Stimulated activated CD4-positive, alpha-beta T cell treated with anti-CD3 and anti-CD28 coated beads, Interleukin-2, amount 100 ng/mL, for 48 hours (primary cell): ENCODE measurements around the gene USP2.

ENCODE experiments used
- DNase-seq, 2 donors: peaks; one replicate each; pipeline ENCODE4 v3.0.0-alpha.2; 2020

USP2 gene

DNA sequence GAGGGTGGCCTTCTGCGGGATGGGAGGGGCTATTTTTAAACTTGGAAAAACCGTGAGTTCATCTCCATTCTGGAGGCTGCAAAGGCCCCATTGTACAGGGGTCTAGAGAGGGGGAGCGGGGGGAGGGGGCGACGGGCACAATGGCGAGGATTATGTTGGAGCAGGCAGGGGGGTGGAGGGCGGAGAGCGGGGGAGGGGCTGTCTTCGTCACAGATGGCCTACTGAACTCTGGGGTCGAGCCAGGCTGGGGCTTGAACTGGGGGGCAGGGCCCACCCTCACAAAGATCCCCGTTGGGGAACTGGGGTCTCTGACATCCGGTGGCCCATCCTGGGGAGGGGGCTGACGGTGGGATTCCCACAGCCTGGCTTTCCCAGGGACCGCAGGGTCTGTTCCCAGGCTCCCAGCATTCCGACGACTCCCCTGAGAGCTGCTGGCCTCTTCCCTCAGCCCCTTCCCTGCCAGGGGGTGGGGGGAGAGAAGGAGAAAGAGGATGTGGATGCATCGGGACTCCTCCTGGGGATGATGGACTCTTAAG lies 61.2 kb downstream of the USP2 start:
- no peak for DNase-seq

DNA sequence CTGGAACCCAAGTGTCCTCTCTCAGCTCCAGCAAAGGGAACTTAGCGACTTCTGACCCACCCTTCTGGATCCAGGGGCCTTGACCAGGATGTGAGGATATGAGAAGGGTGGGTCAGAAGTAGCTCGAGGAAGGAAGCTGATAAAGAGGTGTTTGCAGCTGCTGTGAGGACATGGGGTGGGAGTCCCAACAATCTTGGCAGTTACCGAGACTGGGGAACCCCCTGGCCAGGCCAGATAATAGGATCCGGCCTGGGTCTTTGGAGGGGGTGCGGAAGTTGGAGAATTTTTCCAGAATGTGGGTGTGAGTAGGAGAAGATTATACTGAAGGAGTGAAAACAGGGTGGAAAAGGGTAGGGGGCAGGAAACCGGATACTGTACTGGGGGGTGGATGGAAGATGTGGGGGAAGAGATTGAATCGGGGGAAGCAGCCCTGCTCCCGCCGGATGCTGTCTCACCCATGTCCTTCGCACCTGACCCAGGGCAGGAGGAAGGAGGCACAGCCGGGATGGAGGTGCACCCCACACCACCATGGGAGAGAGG lies 61.7 kb downstream of the USP2 start:
- DNase-seq, result no peak

- no peak for DNase-seq
These were observed 62.3 kb downstream of the USP2 start for GRCh38 chr11:119319136-119319699.

GRCh38 chr11:119318240-119319135 lies 63.0 kb downstream of the USP2 start:
- no peak for DNase-seq

- DNase-seq, result no peak
These were observed 63.8 kb downstream of the USP2 start for GRCh38 chr11:119317592-119318239.

DNA sequence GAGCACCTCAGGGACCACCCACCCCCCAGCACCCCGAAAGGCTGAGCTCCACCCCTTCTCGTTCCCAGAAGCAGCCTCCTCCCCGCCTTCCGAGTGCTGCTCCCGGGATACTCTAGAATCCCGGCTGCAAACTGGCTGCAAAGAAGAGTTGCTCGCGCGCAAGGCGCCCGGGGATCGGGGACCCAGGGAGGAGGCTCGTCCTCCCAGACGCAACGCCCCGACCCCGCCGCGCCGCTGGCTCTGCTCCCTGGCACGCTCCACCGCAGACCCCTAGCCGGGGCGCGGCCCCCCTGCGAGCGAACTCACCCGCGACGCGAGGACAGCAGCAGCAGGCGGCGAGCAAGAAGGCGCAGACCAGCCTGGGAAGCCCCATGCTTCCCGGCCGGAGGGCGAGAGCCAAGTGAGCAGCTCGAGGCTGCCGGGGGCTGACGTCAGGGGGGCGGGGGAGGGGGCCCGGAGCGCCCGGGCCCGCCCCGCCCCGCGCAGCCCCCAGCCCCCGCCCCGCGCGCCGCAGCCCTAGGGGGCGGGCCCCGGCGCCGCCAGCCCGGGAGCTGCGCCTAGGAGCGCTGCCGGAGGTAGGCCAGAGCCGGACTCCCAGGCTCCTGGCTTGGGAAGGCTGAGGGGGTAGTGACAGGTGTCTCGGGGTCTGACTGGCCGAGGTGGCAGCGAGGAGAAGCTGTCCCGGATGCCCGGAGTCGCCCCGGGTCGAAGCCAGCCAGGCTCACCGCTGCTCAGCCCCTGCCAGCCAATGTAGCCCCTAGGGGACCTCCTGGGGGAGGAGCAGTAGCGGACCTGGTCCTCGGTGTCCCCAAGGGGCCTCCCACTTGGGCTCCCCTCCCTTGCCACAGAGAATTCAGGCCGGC lies 64.5 kb downstream of the USP2 start, which contains the start of gene MCAM:
TSS of gene MCAM (minus strand) at position 402 of the 863 bp plus-strand sequence. CDS start at position 373, 29 bp downstream.
- DNase-seq, result no peak

DNA sequence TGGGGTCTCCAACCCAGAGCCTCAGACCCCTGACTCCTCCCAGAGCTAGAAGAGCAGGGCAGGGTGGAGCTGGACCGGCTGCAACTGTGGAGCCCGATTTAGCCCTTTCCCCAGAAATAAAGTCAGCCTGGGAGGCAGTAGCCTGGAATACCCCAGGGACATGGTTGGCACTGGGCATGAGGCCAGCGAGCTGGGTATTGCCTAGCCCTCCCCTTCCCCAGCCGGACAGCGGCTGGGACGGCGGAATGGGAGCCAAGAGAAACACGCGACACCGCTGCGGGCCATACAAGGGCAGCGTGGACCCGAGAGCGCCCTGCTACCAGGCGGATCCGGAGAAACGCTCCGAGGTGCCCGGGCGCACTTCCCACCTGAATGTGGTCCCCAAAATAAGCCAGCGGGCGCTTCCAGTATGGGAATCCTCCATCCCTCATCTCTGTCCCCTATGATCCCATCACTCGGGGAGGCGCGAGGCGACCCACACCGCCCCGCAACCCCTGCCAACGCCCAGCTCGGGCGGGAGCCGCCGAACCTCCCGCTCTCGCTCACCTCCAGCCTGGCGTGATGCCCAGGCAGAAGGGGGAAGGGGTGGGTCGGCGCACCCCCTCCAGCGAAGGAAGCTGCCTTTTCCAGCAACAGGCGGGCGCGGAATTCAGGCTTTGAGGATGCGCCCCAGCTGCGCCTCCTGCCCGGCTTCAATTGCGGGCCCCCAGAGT lies 65.3 kb downstream of the USP2 start:
- DNase-seq, result no peak

DNA sequence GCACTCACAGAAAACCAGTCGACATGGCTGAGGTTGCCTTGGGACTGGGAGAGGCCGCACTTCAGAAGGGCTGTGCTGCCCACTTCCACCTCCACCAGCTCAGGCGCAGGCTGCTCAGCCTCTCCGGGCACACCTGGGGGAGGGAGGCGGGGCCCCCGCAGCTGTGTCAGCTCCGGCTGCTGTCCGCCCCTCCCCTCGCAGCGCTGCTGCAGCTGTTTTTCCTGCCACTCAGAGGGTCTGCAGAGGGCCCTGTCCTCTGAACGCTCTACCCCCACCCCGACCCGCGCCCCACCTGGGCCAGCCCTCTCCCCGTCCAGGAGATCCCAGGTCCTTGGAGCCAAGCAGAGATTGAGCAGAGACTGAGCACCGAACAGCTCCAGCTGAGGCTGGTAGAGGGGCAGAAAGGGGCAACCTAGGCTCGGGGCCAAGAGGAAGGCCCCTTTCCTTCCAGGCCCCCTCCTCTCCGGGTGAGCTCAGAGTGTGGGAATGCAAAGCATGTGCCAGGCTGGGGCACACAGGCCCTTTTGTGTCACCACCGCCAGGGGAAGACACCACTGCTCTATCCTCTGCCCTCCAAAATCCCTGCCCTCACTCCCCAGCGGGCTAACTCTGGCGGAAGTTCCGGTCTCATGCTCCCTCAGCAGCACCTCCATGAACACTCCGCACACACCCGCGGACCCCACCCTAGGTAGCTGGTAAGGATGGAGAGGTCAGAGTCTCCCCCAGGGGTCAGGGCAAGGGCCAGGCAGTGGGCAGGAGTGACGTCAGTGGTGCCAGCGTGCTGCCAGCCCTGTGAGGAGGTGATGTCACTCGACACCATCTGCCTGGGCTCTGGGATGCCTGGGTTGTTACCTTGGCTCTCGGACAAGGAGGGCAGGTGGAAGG lies 66.1 kb downstream of the USP2 start:
- DNase-seq, result no peak

DNA sequence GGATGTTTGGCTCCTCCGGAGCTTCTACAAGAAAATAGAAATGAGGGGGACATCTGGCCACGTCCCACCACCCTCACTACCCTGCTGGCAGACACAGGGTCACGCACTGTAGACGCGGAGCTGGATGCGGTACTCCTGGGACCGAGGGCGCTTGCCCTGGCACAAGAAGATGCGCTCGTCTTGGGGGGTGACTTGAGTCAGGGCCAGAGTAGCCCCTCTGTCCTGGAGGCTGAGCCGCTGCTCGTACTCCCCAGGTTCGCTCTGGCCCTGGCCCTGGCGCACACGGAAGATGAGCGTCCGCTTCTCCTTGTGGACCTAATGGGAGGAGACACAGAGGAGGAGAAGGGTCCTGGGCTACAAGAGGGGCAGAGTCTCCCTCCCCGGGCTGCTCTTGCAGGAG lies 66.8 kb downstream of the USP2 start:
- no peak for DNase-seq

- DNase-seq, result no peak
These were observed 70.8 kb downstream of the USP2 start for GRCh38 chr11:119310682-119311052.

DNA sequence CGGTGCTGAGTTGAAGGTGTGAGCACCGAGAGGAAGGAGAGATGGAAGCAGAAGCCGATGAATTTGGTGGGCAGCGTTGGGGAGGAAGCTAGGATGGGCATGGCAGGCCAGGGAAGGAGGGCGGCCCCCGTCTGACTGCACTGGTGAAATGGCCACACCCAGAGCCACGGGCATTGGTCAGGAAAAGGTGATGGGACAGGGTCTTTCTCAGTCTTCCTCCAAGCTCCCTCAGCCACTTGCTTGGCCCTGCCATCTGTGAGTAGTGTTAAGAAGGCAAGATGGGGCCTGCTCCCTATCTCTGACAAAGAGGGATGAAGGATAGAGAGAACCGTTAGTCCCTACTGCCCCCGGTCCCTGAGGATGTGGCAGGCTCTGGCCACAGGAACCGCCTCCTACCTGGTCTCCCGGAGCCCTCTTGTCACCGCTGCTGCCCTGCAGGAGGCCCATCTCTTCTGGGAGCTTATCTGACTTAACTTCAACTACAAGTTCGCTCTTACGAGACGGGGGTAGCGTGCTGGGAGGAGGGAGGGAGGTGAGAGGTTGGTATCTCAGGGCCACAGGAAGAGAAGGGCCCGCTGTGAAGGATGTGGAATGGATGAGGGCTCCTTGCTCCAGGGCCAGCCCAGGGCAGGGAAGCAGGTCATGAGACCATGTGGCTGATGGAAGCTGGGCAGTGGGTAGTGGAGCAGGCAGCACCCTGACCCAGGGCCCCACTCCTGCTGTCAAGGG lies 71.4 kb downstream of the USP2 start:
- no peak for DNase-seq

DNA sequence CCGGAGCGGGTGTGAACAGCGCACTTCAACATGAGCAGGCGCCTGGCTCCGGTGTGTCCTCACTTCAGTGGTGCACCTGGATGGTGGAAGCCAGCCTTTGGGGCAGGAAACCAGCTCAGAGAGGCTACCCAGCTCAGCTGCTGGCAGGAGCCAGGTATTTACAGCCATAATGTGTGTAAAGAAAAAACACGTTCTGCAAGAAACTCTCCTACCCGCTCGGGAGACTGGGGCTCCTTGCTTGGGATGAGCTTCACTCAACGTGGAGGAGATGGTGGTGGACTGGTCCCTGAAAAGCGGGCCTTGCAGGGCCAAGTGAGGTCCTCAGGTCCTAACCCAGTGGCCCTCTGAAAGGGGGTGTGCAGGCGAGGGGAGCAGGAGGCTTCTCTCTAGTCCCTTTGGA lies 72.1 kb downstream of the USP2 start:
- DNase-seq, result no peak

DNA sequence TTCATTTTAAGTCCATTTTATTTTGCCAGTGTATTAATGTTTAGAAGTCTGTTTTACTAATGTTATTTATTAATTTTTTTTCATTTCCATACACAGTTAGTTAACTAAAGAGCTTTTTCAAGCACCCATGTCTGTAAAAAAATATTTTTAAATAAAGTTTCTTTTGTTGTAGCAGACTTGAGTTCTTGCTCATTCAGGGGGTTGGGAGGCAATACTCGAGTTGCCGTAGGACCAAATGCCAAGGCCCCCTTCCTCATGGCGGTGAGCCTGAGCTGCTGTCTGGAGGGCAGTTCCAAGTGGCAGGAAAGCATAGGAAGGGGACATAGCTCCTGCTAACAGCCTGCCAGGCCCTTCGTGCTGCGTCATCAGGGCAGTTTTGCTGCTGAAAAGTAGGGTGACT lies 73.5 kb downstream of the USP2 start:
- DNase-seq, result no peak

DNA sequence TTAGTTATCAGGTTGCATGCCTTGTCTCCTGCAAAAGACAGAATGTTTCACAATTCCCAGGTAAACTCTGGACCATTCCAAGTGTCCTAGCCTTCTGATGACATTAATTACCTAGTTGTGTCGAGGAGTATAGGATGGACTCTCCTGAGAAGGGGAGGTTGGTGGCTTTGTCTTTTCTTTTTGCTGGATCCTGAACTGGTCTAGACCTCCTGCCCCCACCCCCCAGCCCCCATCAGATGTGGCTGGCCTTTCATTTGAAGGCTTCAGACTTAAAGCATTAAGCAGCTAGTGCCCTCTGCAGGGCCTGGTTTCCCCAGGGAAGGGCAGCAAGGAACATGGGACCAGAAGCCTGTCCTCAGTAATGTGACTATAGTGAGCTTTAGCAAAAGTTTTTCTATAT lies 74.3 kb downstream of the USP2 start:
- no peak for DNase-seq

GRCh38 chr11:119306373-119306890 lies 75.1 kb downstream of the USP2 start:
- no peak for DNase-seq

DNA sequence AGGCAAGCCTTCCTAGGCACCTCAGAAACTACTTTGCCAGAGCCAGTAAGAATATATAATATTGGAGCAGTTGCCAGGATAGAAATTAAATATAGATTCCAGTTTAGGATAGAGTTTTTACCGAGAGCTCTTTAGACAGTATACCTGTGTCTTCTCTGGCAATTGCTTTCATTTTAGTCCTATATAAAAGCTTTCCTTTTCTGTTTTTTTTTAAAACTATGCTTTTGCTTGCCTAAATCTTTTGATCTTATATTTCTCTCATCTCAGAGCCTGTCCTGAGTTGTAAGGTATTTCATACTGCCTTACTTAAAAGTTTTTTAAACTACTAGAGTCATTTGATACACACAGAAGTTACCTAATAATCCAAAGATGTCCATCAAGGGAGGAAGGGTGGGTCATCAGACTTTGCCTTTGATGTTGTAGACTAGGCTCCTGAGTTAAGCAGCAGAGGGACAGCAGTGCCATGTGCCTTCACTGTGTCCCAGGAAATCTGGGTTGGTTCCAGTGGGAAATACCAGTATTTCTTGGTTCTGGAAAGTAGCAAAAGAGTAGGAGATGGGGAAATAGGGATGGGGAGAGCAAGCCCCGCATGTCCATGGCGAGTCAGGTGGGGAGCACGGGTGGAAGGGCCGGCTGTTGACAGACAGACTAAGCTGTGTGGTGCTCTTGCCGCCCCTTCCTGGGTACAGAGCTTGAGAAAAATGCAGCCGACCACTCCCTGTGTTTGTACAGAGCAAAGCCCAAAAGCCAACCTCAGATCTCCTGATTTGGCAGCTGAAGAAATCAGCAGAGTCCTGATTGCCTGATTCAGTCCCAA lies 75.7 kb downstream of the USP2 start:
- no peak for DNase-seq
